NT2/D1 (cell line): ENCODE measurements around the gene RAX2.

Experiments used
- SUZ12 ChIP-seq: IDR thresholded peaks from 2 replicates; pipeline ENCODE4 v1.6.1; 2011; ENCODE audit not compliant: insufficient read length, insufficient read depth; ENCODE audit errors: extremely low read depth
- ZNF274 ChIP-seq: IDR thresholded peaks from 2 replicates; pipeline ENCODE4 v1.6.1; 2011; ENCODE audit warnings: mild to moderate bottlenecking, low read depth, low read length

- TF ChIP-seq SUZ12 = no peak
- no peak for TF ChIP-seq ZNF274
These were observed 29.0 kb upstream of the RAX2 start for GRCh38 chr19:3800996-3801395.
